Fibroblast of lung (primary cell): ENCODE results near the gene SH3PXD2A.

ENCODE experiments used
- CTCF ChIP-seq, 2 donors: IDR thresholded peaks in 1 of 2; conservative IDR thresholded peaks in 1 of 2; 1 replicate in 1 of 2; 2 replicates in 1 of 2; pipeline ENCODE4 v1.5.1; 2011 to 2012; ENCODE audit warnings: low read length in 2 of 2, control low read depth in 1 of 2, inconsistent platforms in 1 of 2, low read depth in 1 of 2, mild to moderate bottlenecking in 1 of 2
- EZH2 ChIP-seq: IDR thresholded peaks from 2 replicates; pipeline ENCODE4 v1.5.1; 2012; ENCODE audit warnings: low read length, control low read depth, mild to moderate bottlenecking; ENCODE audit errors: missing control alignments

DNA sequence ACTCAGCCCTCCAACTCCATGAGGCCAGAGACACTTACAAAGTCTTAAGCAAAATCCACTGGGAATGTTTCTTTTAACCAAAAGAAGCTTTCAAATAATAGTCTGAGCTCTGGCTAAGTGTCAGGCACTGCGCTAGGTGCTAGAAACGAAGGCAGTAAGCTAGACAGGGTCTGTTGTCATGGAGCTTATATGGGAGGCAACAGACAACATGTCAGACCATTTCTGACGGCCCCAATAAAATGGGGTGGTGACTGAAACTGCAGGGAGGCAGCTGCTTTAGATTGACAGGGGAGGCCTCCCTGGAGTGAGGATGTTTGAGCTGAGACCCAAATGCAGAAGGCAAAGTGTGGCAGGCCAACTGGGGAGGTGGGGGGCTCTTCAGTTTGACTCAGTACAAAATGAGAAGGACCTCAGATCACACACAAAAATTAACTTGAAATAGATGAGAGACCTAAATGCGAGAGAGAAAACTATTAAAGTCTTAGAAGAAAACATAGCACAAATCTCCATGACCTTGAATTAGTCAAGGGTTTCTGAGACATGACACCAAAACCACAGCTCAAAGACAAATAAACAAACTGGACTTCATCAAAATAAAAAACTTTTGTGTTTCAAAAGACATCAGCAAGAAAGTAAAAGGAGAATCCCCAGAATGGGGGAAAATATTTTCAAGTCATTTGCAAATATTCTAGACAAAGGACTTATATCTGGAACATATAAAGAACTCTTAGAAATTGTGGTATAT is 40.6 kb downstream of the SH3PXD2A start:
- TF ChIP-seq CTCF (conservative IDR thresholded peaks at IDR 0.05 in 1 of 2, IDR thresholded peaks at IDR 0.05 in 1 of 2; ENCODE audit: low read depth in 1 of 2, low read length in 2 of 2): no peak
- TF ChIP-seq EZH2: no peak
